ENCODE data around the gene METTL21C.

Gene METTL21C

GRCh38 chr13:102643656-102644055, 51.2 kb downstream of the METTL21C start:
- TF ChIP-seq, protein P1, sequence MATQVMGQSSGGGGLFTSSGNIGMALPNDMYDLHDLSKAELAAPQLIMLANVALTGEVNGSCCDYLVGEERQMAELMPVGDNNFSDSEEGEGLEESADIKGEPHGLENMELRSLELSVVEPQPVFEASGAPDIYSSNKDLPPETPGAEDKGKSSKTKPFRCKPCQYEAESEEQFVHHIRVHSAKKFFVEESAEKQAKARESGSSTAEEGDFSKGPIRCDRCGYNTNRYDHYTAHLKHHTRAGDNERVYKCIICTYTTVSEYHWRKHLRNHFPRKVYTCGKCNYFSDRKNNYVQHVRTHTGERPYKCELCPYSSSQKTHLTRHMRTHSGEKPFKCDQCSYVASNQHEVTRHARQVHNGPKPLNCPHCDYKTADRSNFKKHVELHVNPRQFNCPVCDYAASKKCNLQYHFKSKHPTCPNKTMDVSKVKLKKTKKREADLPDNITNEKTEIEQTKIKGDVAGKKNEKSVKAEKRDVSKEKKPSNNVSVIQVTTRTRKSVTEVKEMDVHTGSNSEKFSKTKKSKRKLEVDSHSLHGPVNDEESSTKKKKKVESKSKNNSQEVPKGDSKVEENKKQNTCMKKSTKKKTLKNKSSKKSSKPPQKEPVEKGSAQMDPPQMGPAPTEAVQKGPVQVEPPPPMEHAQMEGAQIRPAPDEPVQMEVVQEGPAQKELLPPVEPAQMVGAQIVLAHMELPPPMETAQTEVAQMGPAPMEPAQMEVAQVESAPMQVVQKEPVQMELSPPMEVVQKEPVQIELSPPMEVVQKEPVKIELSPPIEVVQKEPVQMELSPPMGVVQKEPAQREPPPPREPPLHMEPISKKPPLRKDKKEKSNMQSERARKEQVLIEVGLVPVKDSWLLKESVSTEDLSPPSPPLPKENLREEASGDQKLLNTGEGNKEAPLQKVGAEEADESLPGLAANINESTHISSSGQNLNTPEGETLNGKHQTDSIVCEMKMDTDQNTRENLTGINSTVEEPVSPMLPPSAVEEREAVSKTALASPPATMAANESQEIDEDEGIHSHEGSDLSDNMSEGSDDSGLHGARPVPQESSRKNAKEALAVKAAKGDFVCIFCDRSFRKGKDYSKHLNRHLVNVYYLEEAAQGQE (IDR thresholded peaks at IDR 0.05; ENCODE audit: insufficient read depth in 1 of 2, low read depth in 2 of 2, low read length in 2 of 2) = no peak
- TF ChIP-seq FOXP2 (optimal IDR thresholded peaks at IDR 0.05; ENCODE audit: borderline replicate concordance, extremely low read depth, extremely low read length, insufficient read depth) = no peak
- no peak for TF ChIP-seq SIN3A (IDR thresholded peaks at IDR 0.05; ENCODE audit: borderline replicate concordance, insufficient read depth, low read length)
- TF ChIP-seq POLR2AphosphoS5 (IDR thresholded peaks at IDR 0.05; ENCODE audit: low read depth, low read length) = no peak
- TF ChIP-seq TAF1 (IDR thresholded peaks at IDR 0.05; ENCODE audit: borderline replicate concordance, insufficient read depth, low read length) = no peak

- TF ChIP-seq TAF1 (IDR thresholded peaks at IDR 0.05; ENCODE audit: borderline replicate concordance, insufficient read depth, low read length) (no peak), FOXP2 (optimal IDR thresholded peaks at IDR 0.05; ENCODE audit: borderline replicate concordance, extremely low read depth, extremely low read length, insufficient read depth) (no peak), POLR2AphosphoS5 (IDR thresholded peaks at IDR 0.05; ENCODE audit: low read depth, low read length) (no peak)
- TF ChIP-seq, protein P1 (IDR thresholded peaks at IDR 0.05; ENCODE audit: insufficient read depth in 1 of 2, low read depth in 2 of 2, low read length in 2 of 2) = no peak
These were observed 52.4 kb downstream of the METTL21C start for GRCh38 chr13:102642475-102642874.

GRCh38 chr13:102642029-102642428, 52.8 kb downstream of the METTL21C start:
- no peak for TF ChIP-seq FOXP2 (optimal IDR thresholded peaks at IDR 0.05; ENCODE audit: borderline replicate concordance, extremely low read depth, extremely low read length, insufficient read depth)
- TF ChIP-seq SIN3A (IDR thresholded peaks at IDR 0.05; ENCODE audit: borderline replicate concordance, insufficient read depth, low read length) = no peak
- no peak for TF ChIP-seq POLR2AphosphoS5 (IDR thresholded peaks at IDR 0.05; ENCODE audit: low read depth, low read length)
- TF ChIP-seq TAF1 (IDR thresholded peaks at IDR 0.05; ENCODE audit: borderline replicate concordance, insufficient read depth, low read length) = no peak
- TF ChIP-seq, protein P1 (IDR thresholded peaks at IDR 0.05; ENCODE audit: insufficient read depth in 1 of 2, low read depth in 2 of 2, low read length in 2 of 2) = no peak

DNA sequence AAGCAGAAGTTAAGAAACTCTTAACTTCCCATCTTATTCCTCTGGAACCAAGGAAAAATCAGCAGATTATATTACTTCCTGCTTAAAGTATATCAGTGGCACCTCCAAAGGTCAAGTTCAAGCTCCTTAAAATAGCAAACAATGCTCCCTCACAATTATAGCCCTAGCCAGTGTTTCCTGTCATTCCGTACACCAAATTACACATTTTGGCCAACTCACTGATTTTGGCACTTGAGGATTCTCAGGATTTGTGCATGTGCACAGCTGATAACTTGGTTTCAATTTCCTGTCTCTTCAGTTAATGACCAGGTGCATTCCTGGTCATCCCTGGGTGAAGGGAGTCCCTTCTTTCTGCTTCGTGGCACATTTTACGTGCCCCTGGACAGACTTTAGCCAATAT, 56.1 kb downstream of the METTL21C start:
- TF ChIP-seq TAF1 (IDR thresholded peaks at IDR 0.05; ENCODE audit: borderline replicate concordance, insufficient read depth, low read length) = no peak
- TF ChIP-seq POLR2AphosphoS5 (IDR thresholded peaks at IDR 0.05; ENCODE audit: low read depth, low read length) = no peak
- TF ChIP-seq, protein P1 (IDR thresholded peaks at IDR 0.05; ENCODE audit: insufficient read depth in 1 of 2, low read depth in 2 of 2, low read length in 2 of 2) = no peak
- no peak for TF ChIP-seq SIN3A (IDR thresholded peaks at IDR 0.05; ENCODE audit: borderline replicate concordance, insufficient read depth, low read length)
- TF ChIP-seq FOXP2 (optimal IDR thresholded peaks at IDR 0.05; ENCODE audit: borderline replicate concordance, extremely low read depth, extremely low read length, insufficient read depth) = no peak

Measured in PFSK-1 (cell line).